OCI-LY3 (cell line): ENCODE measurements around the gene COX7C.

Source experiments
- H2AFZ ChIP-seq: fragments of 200-600, 300-600 bp; shearing (Covaris generic); 2 replicates; pipeline ENCODE4 v1.6.0; 2014; ENCODE audit warnings: antibody characterized with exemption, low read depth, low read length
- H3K27ac ChIP-seq: fragments of 200-600, 300-600 bp; sonication (generic); 2 replicates; pipeline ENCODE4 v1.5.1; 2014; ENCODE audit warnings: mild to moderate bottlenecking, low read length, moderate library complexity, mixed read lengths
- H3K27me3 ChIP-seq: fragments of 200-600, 300-600 bp; sonication (generic); 2 replicates; pipeline ENCODE4 v1.6.1; 2014; ENCODE audit warnings: low read depth, low read length, mixed read lengths
- H3K36me3 ChIP-seq: fragments of 200-600, 300-600 bp; sonication (generic); replicated peaks from 2 replicates; pipeline ENCODE3; 2014; ENCODE audit warnings: low read depth, low read length, mixed read lengths
- H3K4me1 ChIP-seq: fragments of 300-600, 200-600 bp; sonication (generic); 2 replicates; pipeline ENCODE4 v1.6.1; 2014; ENCODE audit warnings: low read length, mixed read lengths
- H3K4me2 ChIP-seq: fragments of 200-600, 300-600 bp; sonication (generic); 2 replicates; pipeline ENCODE4 v1.6.1; 2014; ENCODE audit warnings: low read length, mixed read lengths
- H3K4me3 ChIP-seq: fragments of 300-600, 200-600 bp; sonication (generic); 2 replicates; pipeline ENCODE4 v1.5.1; 2014; ENCODE audit warnings: antibody characterized with exemption, mild to moderate bottlenecking, low read length, moderate library complexity
- H3K79me2 ChIP-seq: fragments of 300-600, 200-600 bp; shearing (Covaris generic); 2 replicates; pipeline ENCODE4 v1.6.1; 2014; ENCODE audit warnings: mild to moderate bottlenecking, low read length, mixed read lengths
- H3K9ac ChIP-seq: fragments of 300-600, 200-600 bp; shearing (Covaris generic); 2 replicates; pipeline ENCODE4 v1.6.0; 2014; ENCODE audit warnings: mild to moderate bottlenecking, low read length, moderate library complexity
- H3K9me3 ChIP-seq: fragments of 200-600, 300-600 bp; shearing (Covaris generic); 2 replicates; pipeline ENCODE4 v1.6.1; 2014; ENCODE audit warnings: low read length, mixed read lengths; ENCODE audit not compliant: insufficient read depth
- H4K20me1 ChIP-seq: fragments of 200-600, 300-600 bp; sonication (generic); 2 replicates; pipeline ENCODE4 v1.6.1; 2016; ENCODE audit warnings: low read length, mixed read lengths; ENCODE audit not compliant: insufficient read depth
- CTCF ChIP-seq: fragments of 200-600, 300-600 bp; sonication (generic); IDR thresholded peaks from 2 replicates; pipeline ENCODE4 v1.5.1; 2014; ENCODE audit warnings: antibody characterized with exemption, low read length, low read depth
- EZH2phosphoT487 ChIP-seq: fragments of 200-600 bp; shearing (Covaris generic); IDR thresholded peaks from 2 replicates; pipeline ENCODE4 v1.6.1; 2018; ENCODE audit warnings: antibody characterized with exemption, mixed run types, low read depth

The COX7C gene

GRCh38 chr5:86626149-86626548 lies 8.4 kb downstream of the COX7C start:
- peaks cover 13% of the 10 kb centered on the region for H3K36me3 ChIP-seq
- TF ChIP-seq EZH2phosphoT487: no peak
- TF ChIP-seq CTCF: no peak

GRCh38 chr5:86631165-86631564 lies 13.4 kb downstream of the COX7C start:
- Histone ChIP-seq H3K9ac (no peak overlapping the region), H4K20me1 (no peaks in the 10 kb centered on the region), H3K36me3 (no peaks in the 10 kb centered on the region), H3K27ac (no peak overlapping the region), H2AFZ (no peak overlapping the region), H3K9me3 (no peaks in the 10 kb centered on the region), H3K27me3 (no peaks in the 10 kb centered on the region), H3K4me2 (no peak overlapping the region), H3K79me2 (no peaks in the 10 kb centered on the region), H3K4me1 (peaks cover 4% of the 10 kb centered on the region), H3K4me3 (no peak overlapping the region)
- no peak for TF ChIP-seq EZH2phosphoT487
- no peak for TF ChIP-seq CTCF

More at GRCh38 chr5:86626149-86626548, 8.4 kb downstream of the COX7C start:
- H2AFZ ChIP-seq: no peak overlapping the region
- no peak overlapping the region for H3K4me3 ChIP-seq
- H3K27ac ChIP-seq: no peak overlapping the region
- no peak overlapping the region for H3K4me2 ChIP-seq
- H3K79me2 ChIP-seq: no peaks in the 10 kb centered on the region
- H3K9me3 ChIP-seq: no peaks in the 10 kb centered on the region
- H3K4me1 ChIP-seq: peaks cover 14% of the 10 kb centered on the region
- H3K27me3 ChIP-seq: no peaks in the 10 kb centered on the region
- H3K9ac ChIP-seq: no peak overlapping the region
- H4K20me1 ChIP-seq: no peaks in the 10 kb centered on the region

- H3K4me1 ChIP-seq: no peaks in the 10 kb centered on the region
- no peak overlapping the region for H3K4me3 ChIP-seq
- no peak overlapping the region for H2AFZ ChIP-seq
- H3K27ac ChIP-seq: no peak overlapping the region
- no peaks in the 10 kb centered on the region for H3K79me2 ChIP-seq
- no peak overlapping the region for H3K9ac ChIP-seq
- no peak for TF ChIP-seq CTCF
- no peak for TF ChIP-seq EZH2phosphoT487
- H3K4me2 ChIP-seq: no peak overlapping the region
- no peaks in the 10 kb centered on the region for H3K36me3 ChIP-seq
- no peaks in the 10 kb centered on the region for H4K20me1 ChIP-seq
- H3K9me3 ChIP-seq: no peaks in the 10 kb centered on the region
- no peaks in the 10 kb centered on the region for H3K27me3 ChIP-seq
Observed at GRCh38 chr5:86640998-86641397, 23.3 kb downstream of the COX7C start.

- no peak for TF ChIP-seq CTCF
- no peak for TF ChIP-seq EZH2phosphoT487
- Histone ChIP-seq H3K9ac (no peak overlapping the region), H3K36me3 (no peaks in the 10 kb centered on the region), H4K20me1 (no peaks in the 10 kb centered on the region), H3K4me3 (no peak overlapping the region), H3K79me2 (no peaks in the 10 kb centered on the region), H2AFZ (no peak overlapping the region), H3K27ac (no peak overlapping the region), H3K4me2 (no peak overlapping the region), H3K4me1 (no peaks in the 10 kb centered on the region), H3K27me3 (no peaks in the 10 kb centered on the region), H3K9me3 (no peaks in the 10 kb centered on the region)
Observed at GRCh38 chr5:86644843-86645242, 27.1 kb downstream of the COX7C start.
